K562 (cell line): ENCODE measurements around the gene AMZ1. TPM values are rescaled to one million over a fixed set of nuclear protein-coding genes. Genes with fewer than 3 reads are reported as not detected.

Experiments used
- ATAC-seq: fragments of 200-7000 bp; cut with Tn5 transposase; 3 replicates; pipeline ENCODE4 v1.9.1; 2020; ENCODE audit warnings: moderate library complexity
- BruUV-seq: library from RNA; stranded (reverse); fragments of 400-500 nt; replicated peaks from 2 replicates; lab custom pipeline; 2021; lab: Mats Ljungman, UMichigan
- CTCF ChIA-PET: fragments of 300-600 bp; formaldehyde crosslinking; extraction: SDS; loops from one replicate; lab custom pipeline; 2021; ENCODE audit warnings: low intra/inter-chr PET ratio; lab: Yijun Ruan, JAX
- POLR2A ChIA-PET: fragments of 300-600, 350-650 bp; sonication (Branson Sonifier 250); formaldehyde crosslinking; extraction: SDS; loops from one replicate; lab custom pipeline; 2021; ENCODE audit warnings: antibody characterized with exemption, inconsistent platforms; lab: Yijun Ruan, JAX
- DNase-seq, 4 experiments: peaks; one replicate each; pipeline versions ENCODE4 v3.0.0 to v3.0.0-alpha.2; 2011 to 2018; ENCODE audit warnings: low spot score in 3 of 4, mixed read lengths in 3 of 4; ENCODE audit errors: extremely low read depth in 1 of 4
- FAIRE-seq: peaks from 2 replicates; lab custom pipeline; 2011; peaks lifted over from hg19 to GRCh38; lab: Jason Lieb, UNC
- H2AFZ ChIP-seq: 2 replicates; pipeline ENCODE4 v1.6.0; 2011; ENCODE audit warnings: low read depth, low read length, control low read depth, inconsistent platforms
- H3K27ac ChIP-seq: fragments of 200-600 bp; 3 replicates; pipeline ENCODE4 v1.8.0; 2011; ENCODE audit warnings: low read depth, mild to moderate bottlenecking, control low read depth, inconsistent platforms, low read length, moderate library complexity, mixed read lengths; ENCODE audit errors: extremely low read depth
- H3K27me3 ChIP-seq, 2 experiments: fragments of 300-600 bp in 1 of 2; 2 replicates in 1 of 2; 3 replicates in 1 of 2; pipeline versions ENCODE4 v1.6.0 to v1.8.0; 2011; ENCODE audit warnings: inconsistent platforms in 2 of 2, low read length in 2 of 2, mild to moderate bottlenecking in 1 of 2, mixed read lengths in 1 of 2, moderate library complexity in 1 of 2; ENCODE audit not compliant: control insufficient read depth in 2 of 2, insufficient read depth in 2 of 2
- H3K36me3 ChIP-seq: fragments of 300-600 bp; 3 replicates; pipeline ENCODE4 v1.8.0; 2011; ENCODE audit warnings: mild to moderate bottlenecking, low read length, inconsistent platforms; ENCODE audit not compliant: control insufficient read depth, insufficient read depth
- H3K4me1 ChIP-seq, 2 experiments: fragments of 200-600 bp in 1 of 2; replicated peaks in 1 of 2; 2 replicates in 1 of 2; 3 replicates in 1 of 2; pipeline versions ENCODE4 v1.5.1 to v1.8.0; 2011; ENCODE audit warnings: inconsistent platforms in 2 of 2, low read length in 2 of 2, mild to moderate bottlenecking in 1 of 2, mixed read lengths in 1 of 2, moderate library complexity in 1 of 2; ENCODE audit not compliant: control insufficient read depth in 2 of 2, insufficient read depth in 2 of 2
- H3K4me2 ChIP-seq: 2 replicates; pipeline ENCODE4 v1.6.1; 2011; ENCODE audit warnings: low read length, control low read depth, inconsistent platforms, mixed read lengths; ENCODE audit not compliant: insufficient read depth
- H3K4me3 ChIP-seq: fragments of 200-600 bp; sonication (generic), shearing (Covaris generic); 2 replicates; pipeline ENCODE4 v1.5.1; 2016; ENCODE audit warnings: control low read depth, inconsistent platforms
- H3K79me2 ChIP-seq: fragments of 200-600 bp; 3 replicates; pipeline ENCODE4 v1.8.0; 2011; ENCODE audit warnings: low read length, inconsistent platforms; ENCODE audit not compliant: control insufficient read depth, insufficient read depth
- H3K9ac ChIP-seq, 2 experiments: 2 replicates each; pipeline versions ENCODE4 v1.6.0 to v1.6.1; 2011; ENCODE audit warnings: low read depth in 2 of 2, low read length in 2 of 2, control low read depth in 1 of 2, inconsistent platforms in 1 of 2, mild to moderate bottlenecking in 1 of 2, mixed read lengths in 1 of 2; ENCODE audit not compliant: insufficient read depth in 1 of 2
- H3K9me1 ChIP-seq: one replicate; pipeline ENCODE4 v1.6.0; 2011; ENCODE audit warnings: inconsistent platforms, mild to moderate bottlenecking, low read length, moderate library complexity; ENCODE audit not compliant: control insufficient read depth, insufficient read depth
- H3K9me3 ChIP-seq: replicated peaks from 2 replicates; pipeline ENCODE4 v1.5.1; 2011; ENCODE audit warnings: low read depth, low read length, inconsistent platforms; ENCODE audit not compliant: control insufficient read depth, insufficient read depth
- H4K20me1 ChIP-seq: replicated peaks from 2 replicates; pipeline ENCODE4 v1.6.1; 2011; ENCODE audit warnings: low read length, inconsistent platforms, mixed read lengths; ENCODE audit not compliant: control insufficient read depth, insufficient read depth
- ARID2 ChIP-seq: fragments of 450-650 bp; IDR thresholded peaks from 2 replicates; pipeline ENCODE4 v1.6.1; 2017; ENCODE audit warnings: antibody characterized with exemption, mild to moderate bottlenecking
- CHD4 ChIP-seq: fragments of 200-600 bp; sonication (generic); IDR thresholded peaks from 3 replicates; pipeline ENCODE4 v1.6.1; 2012; ENCODE audit warnings: low read depth, mild to moderate bottlenecking, mixed read lengths, low read length, inconsistent platforms; ENCODE audit not compliant: insufficient read depth, insufficient replicate concordance, poor library complexity, severe bottlenecking
- CXXC5 ChIP-seq: fragments of 250-450 bp; sonication (Bioruptor Pico); IDR thresholded peaks from 2 replicates; pipeline ENCODE4 v1.8.0; 2022; ENCODE audit warnings: inconsistent platforms, mild to moderate bottlenecking, moderate library complexity
- FIP1L1 ChIP-seq: fragments of 200-400 bp; formaldehyde crosslinking; IDR thresholded peaks from 2 replicates; pipeline ENCODE4 v1.6.1; 2018; ENCODE audit warnings: mild to moderate bottlenecking, low read depth, low read length; ENCODE audit not compliant: poor library complexity, severe bottlenecking
- FOS ChIP-seq: IDR thresholded peaks from 3 replicates; pipeline ENCODE4 v1.6.1; 2011; ENCODE audit not compliant: insufficient read length; ENCODE audit errors: extremely low read depth
- HDAC1 ChIP-seq, 2 experiments: fragments of 450-650 bp; IDR thresholded peaks; 2 replicates each; pipeline ENCODE4 v1.6.1; 2016 to 2017; ENCODE audit warnings: inconsistent platforms in 1 of 2, mild to moderate bottlenecking in 1 of 2, moderate library complexity in 1 of 2
- HMG20B ChIP-seq: fragments of 250-450 bp; sonication (Bioruptor Pico); IDR thresholded peaks from 2 replicates; pipeline ENCODE4 v1.5.0; 2021; ENCODE audit warnings: mild to moderate bottlenecking
- LCOR ChIP-seq: sonication (generic); formaldehyde crosslinking; IDR thresholded peaks from 2 replicates; pipeline ENCODE4 v1.8.0; 2022; ENCODE audit warnings: mild to moderate bottlenecking, missing genetic modification reagents
- PHF20 ChIP-seq: fragments of 450-650 bp; IDR thresholded peaks from 2 replicates; pipeline ENCODE4 v1.6.1; 2018; ENCODE audit not compliant: partially characterized antibody
- PRMT5 ChIP-seq: sonication (generic); formaldehyde crosslinking; IDR thresholded peaks from 2 replicates; pipeline ENCODE4 v1.5.0; 2020; ENCODE audit warnings: missing genetic modification reagents
- RB1 ChIP-seq: fragments of 450-650 bp; IDR thresholded peaks from 2 replicates; pipeline ENCODE4 v1.6.1; 2017; ENCODE audit warnings: low read depth, mild to moderate bottlenecking
- REST ChIP-seq, 2 experiments: fragments of 450-650 bp; formaldehyde crosslinking in 1 of 2; IDR thresholded peaks; 2 replicates each; pipeline versions ENCODE4 v1.4.0 to v1.6.1; 2014 to 2020; ENCODE audit warnings: mild to moderate bottlenecking in 2 of 2, borderline replicate concordance in 1 of 2, low read depth in 1 of 2
- SAFB ChIP-seq: fragments of 200-400 bp; formaldehyde crosslinking; IDR thresholded peaks from 2 replicates; pipeline ENCODE4 v1.6.1; 2017; ENCODE audit warnings: low read depth, low read length, borderline replicate concordance
- SMARCC2 ChIP-seq: fragments of 450-650 bp; IDR thresholded peaks from 2 replicates; pipeline ENCODE4 v1.6.1; 2017; ENCODE audit warnings: antibody characterized with exemption, moderate library complexity, mild to moderate bottlenecking, low read depth
- THRAP3 ChIP-seq: fragments of 450-650 bp; IDR thresholded peaks from 2 replicates; pipeline ENCODE4 v1.6.1; 2016; ENCODE audit warnings: mild to moderate bottlenecking, inconsistent platforms, borderline replicate concordance
- ZBTB8A ChIP-seq: fragments of 450-650 bp; IDR thresholded peaks from 2 replicates; pipeline ENCODE4 v1.6.1; 2018; ENCODE audit warnings: mild to moderate bottlenecking, moderate library complexity; ENCODE audit not compliant: partially characterized antibody
- ZEB2 ChIP-seq: fragments of 450-650 bp; IDR thresholded peaks from 2 replicates; pipeline ENCODE4 v1.6.1; 2016
- WGBS: fragments of 100-300 bp; shearing (Covaris generic); methylation state at CpG from one replicate; pipeline ENCODE4 v1.1.6; 2016; ENCODE audit warnings: low coverage, mixed read lengths; ENCODE audit not compliant: insufficient coverage; ENCODE audit errors: missing lambda C conversion rate; 5-methylcytosine and 5-hydroxymethylcytosine counted together
- in situ Hi-C: fragments of 300-500 bp; cut with MboI; formaldehyde crosslinking; loops from 4 replicates; pipeline ENCODE4 v1.15.0; 2018; ENCODE audit warnings: inconsistent platforms, mixed read lengths
- intact Hi-C: fragments of 100-400 bp; cut with micrococcal nuclease; formaldehyde crosslinking; loops from 2 replicates; pipeline ENCODE4 v1.14.2; 2022
- polyA plus RNA-seq, 8 experiments: library from polyadenylated mRNA; depleted of rRNA in 4 of 8; stranded (reverse) in 5 of 8; unstranded in 3 of 8; fragments of >200 nt; fragmentation: Nextera tagmentation in 2 of 8; fragmentation: Illumina TruSeq in 1 of 8; extraction: Ambion mirVana in 2 of 8; extraction: Trizol in 1 of 8; gene quantifications; 2 replicates each; pipeline versions ENCODE4 v1.2.1 to v1.2.3, GENCODE V29; 2011 to 2014; ENCODE audit warnings: inconsistent platforms in 1 of 8, missing spikeins in 1 of 8
- total RNA-seq, 7 experiments: library from RNA; depleted of rRNA in 6 of 7; stranded (reverse); fragments of >200 nt in 6 of 7; fragmentation: Illumina TruSeq in 2 of 7; extraction: Trizol in 2 of 7; gene quantifications; 2 replicates each; pipeline versions ENCODE4 v1.2.1 to v1.2.3, GENCODE V29; 2011 to 2021; ENCODE audit warnings: low replicate concordance in 1 of 7

The AMZ1 gene
- total and polyA plus RNA-seq, 9 of the 15 experiments (the other 6 are each of a cell fraction or from before 2014, with no cell fraction given), result not detected

- Histone ChIP-seq H3K4me2 (no peak overlapping the region), H3K79me2 (no peaks in the 10 kb centered on the region), H3K27ac (no peak overlapping the region), H4K20me1 (no peaks in the 10 kb centered on the region), H3K9me1 (no peaks in the 10 kb centered on the region), H3K4me1 (peaks cover 36 to 66% of the 10 kb centered on the region in 2 experiments), H3K4me3 (no peak overlapping the region), H2AFZ (no peak overlapping the region), H3K9me3 (no peaks in the 10 kb centered on the region), H3K9ac (no peak overlapping the region), H3K27me3 (no peaks in the 10 kb centered on the region), H3K36me3 (no peaks in the 10 kb centered on the region; the same call in 2 of the 3 replicates)
- no peak for FAIRE-seq
- intact Hi-C loops, result no loop called here
- no peak for ATAC-seq
- ChIA-PET CTCF (no interaction called here), POLR2A (interaction anchor here (0.6 to 1.0 kb wide), 3 partner anchors 9 to 99 kb away, joined by 3 read pairs; no protein-coding TSS in a partner anchor)
- 83% methylated on average over 12 of the region's 12 CpGs for WGBS
- no peak for DNase-seq
- in situ Hi-C loops, result no loop called here
- BruUV-seq, result no TSS peak
- TF ChIP-seq HDAC1 (IDR thresholded peaks at IDR 0.05), result no peak
- TF ChIP-seq LCOR (CRISPR knock-in tag), result no peak
- no peak for TF ChIP-seq REST (IDR thresholded peaks at IDR 0.05; ENCODE audit: borderline replicate concordance)
- no peak for TF ChIP-seq REST (CRISPR knock-in tag; IDR thresholded peaks at IDR 0.05; ENCODE audit: low read depth)
- no peak for TF ChIP-seq CHD4
- TF ChIP-seq PHF20, result no peak
- TF ChIP-seq FIP1L1, result no peak
- TF ChIP-seq ZBTB8A, result no peak
- TF ChIP-seq SMARCC2, result no peak
- no peak for TF ChIP-seq HMG20B (CRISPR knock-in tag)
- TF ChIP-seq THRAP3, result no peak
- TF ChIP-seq CXXC5, result no peak
- TF ChIP-seq PRMT5 (CRISPR knock-in tag), result no peak
- TF ChIP-seq ZEB2, result no peak
- no peak for TF ChIP-seq SAFB
- TF ChIP-seq ARID2, result no peak
- TF ChIP-seq FOS, result no peak
- no peak for TF ChIP-seq RB1
Observed at GRCh38 chr7:2713978-2714377, 26.0 kb downstream of the AMZ1 start.
